Measurements from ENCODE around the gene ZNF391. TPM values are rescaled to one million over a fixed set of nuclear protein-coding genes. Genes with fewer than 3 reads are reported as not detected.

ZNF391 gene
- total and polyA plus RNA-seq, 2 of the 4 experiments (the other 2 are of a cell fraction), result 0.18 to 0.22 TPM

- no peak for DNase-seq
- Histone ChIP-seq H2AK9ac (replicated peaks; ENCODE audit: low read depth, low read length, poor library complexity) (no peak overlapping the region), H3K4ac (ENCODE audit: low read depth, low read length) (no peak overlapping the region), H3K14ac (replicated peaks; ENCODE audit: low read depth, low read length) (no peak overlapping the region), H3K23ac (ENCODE audit: low read depth, low read length) (no peak overlapping the region), H3K9me1 (ENCODE audit: insufficient read depth, low read length) (no peaks in the 10 kb centered on the region), H3K27ac (ENCODE audit: insufficient read depth, low read length) (no peak overlapping the region), H3K79me1 (ENCODE audit: low read depth in 1 of 2, low read length in 2 of 2) (no peaks in the 10 kb centered on the region), H3K56ac (ENCODE audit: extremely low read depth, insufficient read depth, low read length) (no peak overlapping the region), H3K4me3 (ENCODE audit: insufficient read depth, low read depth, low read length) (no peak overlapping the region), H2BK20ac (ENCODE audit: low read depth, low read length) (no peak overlapping the region), H3K9ac (ENCODE audit: low read depth, low read length) (no peak overlapping the region), H3K18ac (ENCODE audit: low read depth, low read length) (no peak overlapping the region), H3K36me3 (ENCODE audit: control insufficient read depth, insufficient read depth, low read length) (no peaks in the 10 kb centered on the region), H2BK5ac (ENCODE audit: low read depth, low read length, poor library complexity, severe bottlenecking) (no peak overlapping the region), H3K27me3 (ENCODE audit: control insufficient read depth, insufficient read depth, low read length) (no peaks in the 10 kb centered on the region), H2AK5ac (ENCODE audit: low read depth, low read length) (no peak overlapping the region), H4K8ac (ENCODE audit: low read depth in 2 of 2, low read length in 2 of 2) (no peak overlapping the region), H2BK120ac (ENCODE audit: low read depth, low read length) (no peak overlapping the region), H2AFZ (replicated peaks; ENCODE audit: low read length, poor library complexity) (no peak overlapping the region), H4K5ac (ENCODE audit: low read depth, low read length) (no peak overlapping the region), H4K91ac (ENCODE audit: insufficient read depth, low read depth, low read length) (no peak overlapping the region), H4K20me1 (ENCODE audit: insufficient read depth, low read length) (no peaks in the 10 kb centered on the region), H3K9me3 (ENCODE audit: control insufficient read depth, insufficient read depth, low read length) (peaks cover 12% of the 10 kb centered on the region), H2BK15ac (ENCODE audit: low read depth, low read length) (no peak overlapping the region), H3K4me1 (ENCODE audit: control insufficient read depth, insufficient read depth, low read length) (no peaks in the 10 kb centered on the region), H3K4me2 (ENCODE audit: low read depth, low read length) (no peak overlapping the region)
- in situ Hi-C loops (cut with MboI; ENCODE audit: low sequenced_read_pairs) (no loop called here), dilution Hi-C loops (cut with HindIII; ENCODE audit: low sequenced_read_pairs, unreplicated experiment) (no loop called here), intact Hi-C loops (cut with micrococcal nuclease) (no loop called here)
- ATAC-seq (ENCODE audit: low read depth), result no peak
- ChIA-PET POLR2A (ENCODE audit: unreplicated experiment) (no interaction called here), CTCF (no interaction called here)
- TF ChIP-seq CHD1 (IDR thresholded peaks at IDR 0.05; ENCODE audit: low read depth, low read length) (no peak), FOS (IDR thresholded peaks at IDR 0.05; ENCODE audit: low read depth, low read length) (no peak), BHLHE40 (IDR thresholded peaks at IDR 0.05; ENCODE audit: low read depth, low read length) (no peak), CEBPB (IDR thresholded peaks at IDR 0.05; ENCODE audit: low read depth, low read length) (no peak)
- WGBS, 2 experiments (ENCODE audit: extremely low coverage in 2 of 2, insufficient read length in 1 of 2), result no CpG with 5 or more reads among the region's 1 CpG
- no TSS peak for BruUV-seq (replicated peaks)
Measured at GRCh38 chr6:27442932-27443331, 54.4 kb downstream of the ZNF391 start.
